Measurements from ENCODE around the gene PCMTD2. TPM values are rescaled to one million over a fixed set of nuclear protein-coding genes. Genes with fewer than 3 reads are reported as not detected.

PCMTD2 gene
- total and polyA plus RNA-seq, 10 of the 15 experiments (the other 5 are each of a cell fraction or from before 2014, with no cell fraction given), result 6.8 to 36.8 (median 16.5) TPM

GRCh38 chr20:64238851-64239387 is 16.6 kb upstream of the PCMTD2 start (continued):
- no peak for TF ChIP-seq BRCA1 (IDR thresholded peaks at IDR 0.05; ENCODE audit: low read depth, low read length)
- TF ChIP-seq ETV6 (conservative IDR thresholded peaks at IDR 0.05 in 1 of 2, IDR thresholded peaks at IDR 0.05 in 1 of 2; ENCODE audit: borderline replicate concordance in 1 of 2, low read depth in 1 of 2), result no peak
- 0 out of 6 replicates have a peak, but pooled peaks of 1 of the 3 experiments have one; percentile 1 for TF ChIP-seq CTCF (IDR thresholded peaks at IDR 0.05 in 2 of 3, conservative IDR thresholded peaks at IDR 0.05 in 1 of 3; ENCODE audit: control insufficient read depth in 2 of 3, extremely low read depth in 1 of 3, insufficient read depth in 1 of 3, low read depth in 3 of 3, low read length in 3 of 3)
- peak; percentile 65 for TF ChIP-seq YY1 (IDR thresholded peaks at IDR 0.05; ENCODE audit: low read depth, low read length)
- TF ChIP-seq HDAC2 (IDR thresholded peaks at IDR 0.05), result no peak
- TF ChIP-seq CBX5 (IDR thresholded peaks at IDR 0.05; ENCODE audit: low read depth), result no peak
- TF ChIP-seq YBX1 (IDR thresholded peaks at IDR 0.05), result no peak
- no peak for TF ChIP-seq ZBED1 (IDR thresholded peaks at IDR 0.05; ENCODE audit: borderline replicate concordance)
- no peak for TF ChIP-seq SMC3 (IDR thresholded peaks at IDR 0.05; ENCODE audit: borderline replicate concordance, low read length)
- 0 out of 4 replicates have a peak, but pooled peaks of 1 of the 2 experiments have one; percentile 40 for TF ChIP-seq EP300 (IDR thresholded peaks at IDR 0.05; ENCODE audit: borderline replicate concordance in 1 of 2, control insufficient read depth in 1 of 2, low read depth in 2 of 2, low read length in 2 of 2)
- TF ChIP-seq CREM (IDR thresholded peaks at IDR 0.05; ENCODE audit: low read depth), result no peak
- no peak for TF ChIP-seq BACH1 (IDR thresholded peaks at IDR 0.05; ENCODE audit: borderline replicate concordance)
- TF ChIP-seq SREBF1 (IDR thresholded peaks at IDR 0.05; ENCODE audit: low read length), result no peak
- TF ChIP-seq RELB (IDR thresholded peaks at IDR 0.05; ENCODE audit: low read depth), result peak; percentile 77; the same call in 1 of the 2 replicates
- TF ChIP-seq CBFB (IDR thresholded peaks at IDR 0.05; ENCODE audit: low read depth), result no peak
- no peak for TF ChIP-seq ZSCAN29 (IDR thresholded peaks at IDR 0.05)
- TF ChIP-seq CHD2 (IDR thresholded peaks at IDR 0.05; ENCODE audit: borderline replicate concordance, low read depth, low read length), result no peak
- no peak for TF ChIP-seq SRF (IDR thresholded peaks at IDR 0.05; ENCODE audit: low read depth in 2 of 2, low read length in 2 of 2)
- TF ChIP-seq NFYB (IDR thresholded peaks at IDR 0.05; ENCODE audit: insufficient read depth, low read depth, low read length), result no peak
- no peak for TF ChIP-seq POLR2A (IDR thresholded peaks at IDR 0.05; ENCODE audit: low read depth, low read length)

Data from GM12878 (cell line).